ENCODE measurements around the gene CHST2.

DNA sequence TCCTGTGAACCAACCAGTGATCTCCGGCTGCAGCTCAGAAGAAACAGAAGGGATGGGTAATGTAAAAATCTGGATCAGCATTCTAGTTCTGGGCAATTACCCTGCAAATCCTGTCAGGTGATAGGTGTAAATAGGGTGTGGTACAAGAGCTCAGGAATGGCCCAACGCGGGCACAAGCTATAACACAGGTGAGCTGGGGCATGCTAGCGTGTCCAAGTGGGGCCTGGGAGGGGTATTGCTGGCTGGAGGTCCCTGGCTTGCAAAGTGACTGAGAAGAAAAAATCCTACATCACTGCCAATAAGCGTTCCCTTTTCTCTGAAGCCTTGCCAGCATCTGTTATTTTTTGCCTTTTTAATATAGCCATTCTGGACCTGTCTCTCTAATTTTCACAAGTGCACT is 9.7 kb upstream of the CHST2 start:
- TF ChIP-seq, protein P1, sequence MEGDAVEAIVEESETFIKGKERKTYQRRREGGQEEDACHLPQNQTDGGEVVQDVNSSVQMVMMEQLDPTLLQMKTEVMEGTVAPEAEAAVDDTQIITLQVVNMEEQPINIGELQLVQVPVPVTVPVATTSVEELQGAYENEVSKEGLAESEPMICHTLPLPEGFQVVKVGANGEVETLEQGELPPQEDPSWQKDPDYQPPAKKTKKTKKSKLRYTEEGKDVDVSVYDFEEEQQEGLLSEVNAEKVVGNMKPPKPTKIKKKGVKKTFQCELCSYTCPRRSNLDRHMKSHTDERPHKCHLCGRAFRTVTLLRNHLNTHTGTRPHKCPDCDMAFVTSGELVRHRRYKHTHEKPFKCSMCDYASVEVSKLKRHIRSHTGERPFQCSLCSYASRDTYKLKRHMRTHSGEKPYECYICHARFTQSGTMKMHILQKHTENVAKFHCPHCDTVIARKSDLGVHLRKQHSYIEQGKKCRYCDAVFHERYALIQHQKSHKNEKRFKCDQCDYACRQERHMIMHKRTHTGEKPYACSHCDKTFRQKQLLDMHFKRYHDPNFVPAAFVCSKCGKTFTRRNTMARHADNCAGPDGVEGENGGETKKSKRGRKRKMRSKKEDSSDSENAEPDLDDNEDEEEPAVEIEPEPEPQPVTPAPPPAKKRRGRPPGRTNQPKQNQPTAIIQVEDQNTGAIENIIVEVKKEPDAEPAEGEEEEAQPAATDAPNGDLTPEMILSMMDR (conservative IDR thresholded peaks at IDR 0.05 in 1 of 2, IDR thresholded peaks at IDR 0.05 in 1 of 2; ENCODE audit: extremely low read depth in 1 of 2, insufficient read depth in 1 of 2, low read depth in 1 of 2, low read length in 2 of 2), result no peak
- no peak for TF ChIP-seq EZH2 (IDR thresholded peaks at IDR 0.05; ENCODE audit: borderline replicate concordance, low read length)

Measured in mammary epithelial cell (primary cell).